ENCODE measurements around the gene ETS1. TPM values are rescaled to one million over a fixed set of nuclear protein-coding genes. Genes with fewer than 3 reads are reported as not detected.

Gene ETS1
- total and polyA plus RNA-seq, 2 experiments from 2014 or later: 25.6 to 52.6 TPM

- TF ChIP-seq CREB1 (CRISPR knock-in tag; IDR thresholded peaks at IDR 0.05; ENCODE audit: low read depth): no peak
- no peak for TF ChIP-seq ZNF114 (CRISPR knock-in tag; IDR thresholded peaks at IDR 0.05)
- no peak for TF ChIP-seq ZNF331 (CRISPR knock-in tag; IDR thresholded peaks at IDR 0.05; ENCODE audit: low read depth)
- no peak for TF ChIP-seq JUNB (IDR thresholded peaks at IDR 0.05; ENCODE audit: unreplicated experiment)
- TF ChIP-seq, protein P1, sequence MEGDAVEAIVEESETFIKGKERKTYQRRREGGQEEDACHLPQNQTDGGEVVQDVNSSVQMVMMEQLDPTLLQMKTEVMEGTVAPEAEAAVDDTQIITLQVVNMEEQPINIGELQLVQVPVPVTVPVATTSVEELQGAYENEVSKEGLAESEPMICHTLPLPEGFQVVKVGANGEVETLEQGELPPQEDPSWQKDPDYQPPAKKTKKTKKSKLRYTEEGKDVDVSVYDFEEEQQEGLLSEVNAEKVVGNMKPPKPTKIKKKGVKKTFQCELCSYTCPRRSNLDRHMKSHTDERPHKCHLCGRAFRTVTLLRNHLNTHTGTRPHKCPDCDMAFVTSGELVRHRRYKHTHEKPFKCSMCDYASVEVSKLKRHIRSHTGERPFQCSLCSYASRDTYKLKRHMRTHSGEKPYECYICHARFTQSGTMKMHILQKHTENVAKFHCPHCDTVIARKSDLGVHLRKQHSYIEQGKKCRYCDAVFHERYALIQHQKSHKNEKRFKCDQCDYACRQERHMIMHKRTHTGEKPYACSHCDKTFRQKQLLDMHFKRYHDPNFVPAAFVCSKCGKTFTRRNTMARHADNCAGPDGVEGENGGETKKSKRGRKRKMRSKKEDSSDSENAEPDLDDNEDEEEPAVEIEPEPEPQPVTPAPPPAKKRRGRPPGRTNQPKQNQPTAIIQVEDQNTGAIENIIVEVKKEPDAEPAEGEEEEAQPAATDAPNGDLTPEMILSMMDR (conservative IDR thresholded peaks at IDR 0.05; ENCODE audit: low read depth in 2 of 2): no peak
- no peak for TF ChIP-seq ETS1 (IDR thresholded peaks at IDR 0.05)
- no peak for TF ChIP-seq STAT1 (IDR thresholded peaks at IDR 0.05; ENCODE audit: unreplicated experiment)
- no peak for TF ChIP-seq POLR2AphosphoS5 (IDR thresholded peaks at IDR 0.05; ENCODE audit: low read depth)
- TF ChIP-seq EZH2phosphoT487 (IDR thresholded peaks at IDR 0.05; ENCODE audit: unreplicated experiment): no peak
- TF ChIP-seq, protein P2, sequence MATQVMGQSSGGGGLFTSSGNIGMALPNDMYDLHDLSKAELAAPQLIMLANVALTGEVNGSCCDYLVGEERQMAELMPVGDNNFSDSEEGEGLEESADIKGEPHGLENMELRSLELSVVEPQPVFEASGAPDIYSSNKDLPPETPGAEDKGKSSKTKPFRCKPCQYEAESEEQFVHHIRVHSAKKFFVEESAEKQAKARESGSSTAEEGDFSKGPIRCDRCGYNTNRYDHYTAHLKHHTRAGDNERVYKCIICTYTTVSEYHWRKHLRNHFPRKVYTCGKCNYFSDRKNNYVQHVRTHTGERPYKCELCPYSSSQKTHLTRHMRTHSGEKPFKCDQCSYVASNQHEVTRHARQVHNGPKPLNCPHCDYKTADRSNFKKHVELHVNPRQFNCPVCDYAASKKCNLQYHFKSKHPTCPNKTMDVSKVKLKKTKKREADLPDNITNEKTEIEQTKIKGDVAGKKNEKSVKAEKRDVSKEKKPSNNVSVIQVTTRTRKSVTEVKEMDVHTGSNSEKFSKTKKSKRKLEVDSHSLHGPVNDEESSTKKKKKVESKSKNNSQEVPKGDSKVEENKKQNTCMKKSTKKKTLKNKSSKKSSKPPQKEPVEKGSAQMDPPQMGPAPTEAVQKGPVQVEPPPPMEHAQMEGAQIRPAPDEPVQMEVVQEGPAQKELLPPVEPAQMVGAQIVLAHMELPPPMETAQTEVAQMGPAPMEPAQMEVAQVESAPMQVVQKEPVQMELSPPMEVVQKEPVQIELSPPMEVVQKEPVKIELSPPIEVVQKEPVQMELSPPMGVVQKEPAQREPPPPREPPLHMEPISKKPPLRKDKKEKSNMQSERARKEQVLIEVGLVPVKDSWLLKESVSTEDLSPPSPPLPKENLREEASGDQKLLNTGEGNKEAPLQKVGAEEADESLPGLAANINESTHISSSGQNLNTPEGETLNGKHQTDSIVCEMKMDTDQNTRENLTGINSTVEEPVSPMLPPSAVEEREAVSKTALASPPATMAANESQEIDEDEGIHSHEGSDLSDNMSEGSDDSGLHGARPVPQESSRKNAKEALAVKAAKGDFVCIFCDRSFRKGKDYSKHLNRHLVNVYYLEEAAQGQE (IDR thresholded peaks at IDR 0.05; ENCODE audit: unreplicated experiment): no peak
- no peak for TF ChIP-seq EZH2 (IDR thresholded peaks at IDR 0.05; ENCODE audit: low read depth, unreplicated experiment)
- TF ChIP-seq NANOG (IDR thresholded peaks at IDR 0.05; ENCODE audit: borderline replicate concordance): no peak
- TF ChIP-seq, protein P3, sequence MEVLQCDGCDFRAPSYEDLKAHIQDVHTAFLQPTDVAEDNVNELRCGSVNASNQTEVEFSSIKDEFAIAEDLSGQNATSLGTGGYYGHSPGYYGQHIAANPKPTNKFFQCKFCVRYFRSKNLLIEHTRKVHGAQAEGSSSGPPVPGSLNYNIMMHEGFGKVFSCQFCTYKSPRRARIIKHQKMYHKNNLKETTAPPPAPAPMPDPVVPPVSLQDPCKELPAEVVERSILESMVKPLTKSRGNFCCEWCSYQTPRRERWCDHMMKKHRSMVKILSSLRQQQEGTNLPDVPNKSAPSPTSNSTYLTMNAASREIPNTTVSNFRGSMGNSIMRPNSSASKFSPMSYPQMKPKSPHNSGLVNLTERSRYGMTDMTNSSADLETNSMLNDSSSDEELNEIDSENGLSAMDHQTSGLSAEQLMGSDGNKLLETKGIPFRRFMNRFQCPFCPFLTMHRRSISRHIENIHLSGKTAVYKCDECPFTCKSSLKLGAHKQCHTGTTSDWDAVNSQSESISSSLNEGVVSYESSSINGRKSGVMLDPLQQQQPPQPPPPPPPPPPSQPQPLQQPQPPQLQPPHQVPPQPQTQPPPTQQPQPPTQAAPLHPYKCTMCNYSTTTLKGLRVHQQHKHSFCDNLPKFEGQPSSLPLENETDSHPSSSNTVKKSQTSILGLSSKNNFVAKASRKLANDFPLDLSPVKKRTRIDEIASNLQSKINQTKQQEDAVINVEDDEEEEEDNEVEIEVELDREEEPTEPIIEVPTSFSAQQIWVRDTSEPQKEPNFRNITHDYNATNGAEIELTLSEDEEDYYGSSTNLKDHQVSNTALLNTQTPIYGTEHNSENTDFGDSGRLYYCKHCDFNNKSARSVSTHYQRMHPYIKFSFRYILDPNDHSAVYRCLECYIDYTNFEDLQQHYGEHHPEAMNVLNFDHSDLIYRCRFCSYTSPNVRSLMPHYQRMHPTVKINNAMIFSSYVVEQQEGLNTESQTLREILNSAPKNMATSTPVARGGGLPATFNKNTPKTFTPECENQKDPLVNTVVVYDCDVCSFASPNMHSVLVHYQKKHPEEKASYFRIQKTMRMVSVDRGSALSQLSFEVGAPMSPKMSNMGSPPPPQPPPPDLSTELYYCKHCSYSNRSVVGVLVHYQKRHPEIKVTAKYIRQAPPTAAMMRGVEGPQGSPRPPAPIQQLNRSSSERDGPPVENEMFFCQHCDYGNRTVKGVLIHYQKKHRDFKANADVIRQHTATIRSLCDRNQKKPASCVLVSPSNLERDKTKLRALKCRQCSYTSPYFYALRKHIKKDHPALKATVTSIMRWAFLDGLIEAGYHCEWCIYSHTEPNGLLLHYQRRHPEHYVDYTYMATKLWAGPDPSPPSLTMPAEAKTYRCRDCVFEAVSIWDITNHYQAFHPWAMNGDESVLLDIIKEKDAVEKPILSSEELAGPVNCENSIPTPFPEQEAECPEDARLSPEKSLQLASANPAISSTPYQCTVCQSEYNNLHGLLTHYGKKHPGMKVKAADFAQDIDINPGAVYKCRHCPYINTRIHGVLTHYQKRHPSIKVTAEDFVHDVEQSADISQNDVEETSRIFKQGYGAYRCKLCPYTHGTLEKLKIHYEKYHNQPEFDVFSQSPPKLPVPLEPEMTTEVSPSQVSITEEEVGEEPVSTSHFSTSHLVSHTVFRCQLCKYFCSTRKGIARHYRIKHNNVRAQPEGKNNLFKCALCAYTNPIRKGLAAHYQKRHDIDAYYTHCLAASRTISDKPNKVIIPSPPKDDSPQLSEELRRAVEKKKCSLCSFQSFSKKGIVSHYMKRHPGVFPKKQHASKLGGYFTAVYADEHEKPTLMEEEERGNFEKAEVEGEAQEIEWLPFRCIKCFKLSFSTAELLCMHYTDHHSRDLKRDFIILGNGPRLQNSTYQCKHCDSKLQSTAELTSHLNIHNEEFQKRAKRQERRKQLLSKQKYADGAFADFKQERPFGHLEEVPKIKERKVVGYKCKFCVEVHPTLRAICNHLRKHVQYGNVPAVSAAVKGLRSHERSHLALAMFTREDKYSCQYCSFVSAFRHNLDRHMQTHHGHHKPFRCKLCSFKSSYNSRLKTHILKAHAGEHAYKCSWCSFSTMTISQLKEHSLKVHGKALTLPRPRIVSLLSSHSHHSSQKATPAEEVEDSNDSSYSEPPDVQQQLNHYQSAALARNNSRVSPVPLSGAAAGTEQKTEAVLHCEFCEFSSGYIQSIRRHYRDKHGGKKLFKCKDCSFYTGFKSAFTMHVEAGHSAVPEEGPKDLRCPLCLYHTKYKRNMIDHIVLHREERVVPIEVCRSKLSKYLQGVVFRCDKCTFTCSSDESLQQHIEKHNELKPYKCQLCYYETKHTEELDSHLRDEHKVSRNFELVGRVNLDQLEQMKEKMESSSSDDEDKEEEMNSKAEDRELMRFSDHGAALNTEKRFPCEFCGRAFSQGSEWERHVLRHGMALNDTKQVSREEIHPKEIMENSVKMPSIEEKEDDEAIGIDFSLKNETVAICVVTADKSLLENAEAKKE (CRISPR knock-in tag; IDR thresholded peaks at IDR 0.05): no peak
- Histone ChIP-seq H3K36me3 (ENCODE audit: insufficient read depth) (no peaks in the 10 kb centered on the region; the same call in 1 of the 2 replicates), H3K9me2 (ENCODE audit: insufficient read depth) (no peaks in the 10 kb centered on the region; the same call in 1 of the 2 replicates), H3F3A (replicated peaks; ENCODE audit: low read depth) (no peaks in the 10 kb centered on the region), H3K27me3 (ENCODE audit: insufficient read depth) (no peaks in the 10 kb centered on the region), H3K27ac (ENCODE audit: low read depth) (no peak overlapping the region), H4K20me1 (replicated peaks; ENCODE audit: insufficient read depth) (no peaks in the 10 kb centered on the region), H3K79me2 (replicated peaks; ENCODE audit: insufficient read depth) (no peaks in the 10 kb centered on the region), H2AFZ (no peak overlapping the region), H3K4me2 (0 out of 2 replicates have a peak overlapping the region, but pooled peaks have one; percentile 48), H3K4me3 (no peak overlapping the region), H3K4me1 (ENCODE audit: insufficient read depth) (peaks cover 52% of the 10 kb centered on the region)
- H3K27me3 Mint-ChIP-seq (ENCODE audit: insufficient read depth, low read depth, poor library complexity): peaks cover 4% of the 10 kb centered on the region
- peaks cover 38% of the 10 kb centered on the region for H3K4me1 Mint-ChIP-seq
- no peak overlapping the region for H3K4me3 Mint-ChIP-seq
- H3K27ac Mint-ChIP-seq: no peak overlapping the region
- H3K36me3 Mint-ChIP-seq (ENCODE audit: low read depth): peaks cover 5% of the 10 kb centered on the region; the same call in 2 of the 3 replicates
- DNase-seq (ENCODE audit: low spot score) (no peak), ATAC-seq (no peak)
- no peaks in the 10 kb centered on the region for H3K9me3 Mint-ChIP-seq
These were observed 5.1 kb upstream of the ETS1 start for GRCh38 chr11:128592454-128592853.
